Caco-2 (cell line): ENCODE data around the gene SEMA3C. TPM values are rescaled to one million over a fixed set of nuclear protein-coding genes. Genes with fewer than 3 reads are reported as not detected.

Experiments used
- BruUV-seq: library from RNA; stranded (reverse); fragments of 400-500 nt; replicated peaks from 2 replicates; lab custom pipeline; 2021; lab: Mats Ljungman, UMichigan
- CTCF ChIA-PET: fragments of 300-600 bp; sonication (Branson Sonifier 250); formaldehyde crosslinking; loops from one replicate; lab custom pipeline; 2022; ENCODE audit warnings: antibody characterized with exemption; lab: Charles Lee
- POLR2A ChIA-PET: fragments of 300-600 bp; sonication (Branson Sonifier 250); formaldehyde crosslinking; loops from one replicate; lab custom pipeline; 2022; ENCODE audit warnings: antibody characterized with exemption; lab: Charles Lee
- DNase-seq, 2 experiments: peaks; one replicate each; pipeline versions ENCODE4 v3.0.0 to v3.0.0-alpha.2; 2020 to 2022
- H3K27me3 ChIP-seq: replicated peaks from 2 replicates; pipeline ENCODE4 v1.6.0; 2011; ENCODE audit warnings: low read length; ENCODE audit not compliant: control insufficient read depth, insufficient read depth
- H3K36me3 ChIP-seq: 2 replicates; pipeline ENCODE4 v1.5.1; 2011; ENCODE audit warnings: low read length; ENCODE audit not compliant: control insufficient read depth, insufficient read depth
- H3K4me1 ChIP-seq: fragments of 250-450 bp; sonication (Bioruptor Pico); 2 replicates; pipeline ENCODE4 v1.5.1; 2020; ENCODE audit warnings: mild to moderate bottlenecking
- H3K4me3 ChIP-seq: 2 replicates; pipeline ENCODE4 v1.5.1; 2011; ENCODE audit warnings: low read depth, mild to moderate bottlenecking, control low read depth, low read length
- H3K9me3 ChIP-seq: fragments of 250-450 bp; sonication (Bioruptor Pico); 2 replicates; pipeline ENCODE4 v1.5.1; 2020; ENCODE audit warnings: mild to moderate bottlenecking, moderate library complexity
- H3K27ac Mint-ChIP-seq: one replicate; pipeline ENCODE4 v1.8.0; 2022; ENCODE audit warnings: mixed read lengths; ENCODE audit not compliant: unreplicated experiment
- H3K27me3 Mint-ChIP-seq: one replicate; pipeline ENCODE4 v1.8.0; 2022; ENCODE audit warnings: mixed read lengths; ENCODE audit not compliant: insufficient read depth, unreplicated experiment
- H3K36me3 Mint-ChIP-seq: one replicate; pipeline ENCODE4 v1.8.0; 2022; ENCODE audit warnings: mild to moderate bottlenecking, mixed read lengths; ENCODE audit not compliant: insufficient read depth, unreplicated experiment
- H3K4me1 Mint-ChIP-seq: one replicate; pipeline ENCODE4 v1.8.0; 2022; ENCODE audit warnings: low read depth, mixed read lengths; ENCODE audit not compliant: unreplicated experiment
- H3K4me3 Mint-ChIP-seq: one replicate; pipeline ENCODE4 v1.8.0; 2022; ENCODE audit warnings: mild to moderate bottlenecking, moderate library complexity, mixed read lengths; ENCODE audit not compliant: unreplicated experiment
- H3K9me3 Mint-ChIP-seq: one replicate; pipeline ENCODE4 v1.8.0; 2022; ENCODE audit warnings: mixed read lengths; ENCODE audit not compliant: unreplicated experiment
- CTCF ChIP-seq, 2 experiments: fragments of 200-600 bp in 1 of 2; IDR thresholded peaks; 1 replicate in 1 of 2; 2 replicates in 1 of 2; pipeline versions ENCODE4 v1.5.1 to v1.8.0; 2011 to 2022; ENCODE audit warnings: antibody characterized with exemption in 1 of 2, control low read depth in 1 of 2, inconsistent platforms in 1 of 2, low read depth in 1 of 2, low read length in 1 of 2, mild to moderate bottlenecking in 1 of 2, moderate library complexity in 1 of 2; ENCODE audit not compliant: insufficient read depth in 1 of 2, severe bottlenecking in 1 of 2, unreplicated experiment in 1 of 2
- intact Hi-C: fragments of 100-400 bp; cut with micrococcal nuclease; formaldehyde crosslinking; loops from one replicate; pipeline ENCODE4 v1.10.0; 2022; ENCODE audit not compliant: unreplicated experiment
- total RNA-seq: library from RNA; stranded (reverse); gene quantifications from 2 replicates; pipeline ENCODE4 v1.2.3, GENCODE V29; 2022

SEMA3C gene
- total RNA-seq, 1 experiment from 2014 or later: 25.8 TPM

- Mint-ChIP-seq H3K27ac (no peak overlapping the region), H3K27me3 (no peaks in the 10 kb centered on the region), H3K4me3 (no peak overlapping the region), H3K36me3 (no peaks in the 10 kb centered on the region), H3K4me1 (peaks cover 7% of the 10 kb centered on the region), H3K9me3 (peaks cover 24% of the 10 kb centered on the region)
- Histone ChIP-seq H3K27me3 (no peaks in the 10 kb centered on the region), H3K4me3 (no peak overlapping the region), H3K36me3 (no peaks in the 10 kb centered on the region), H3K9me3 (no peaks in the 10 kb centered on the region), H3K4me1 (peaks cover 9% of the 10 kb centered on the region; the same call in 1 of the 2 replicates)
- TF ChIP-seq CTCF (IDR thresholded peaks at IDR 0.05; ENCODE audit: insufficient read depth in 1 of 2, low read depth in 1 of 2, low read length in 1 of 2, severe bottlenecking in 1 of 2, unreplicated experiment in 1 of 2): no peak
- BruUV-seq: no TSS peak
- CTCF ChIA-PET: no interaction called here
- intact Hi-C loops: no loop called here
- POLR2A ChIA-PET: no interaction called here
- no peak for DNase-seq
These were observed 187.6 kb downstream of the SEMA3C start for GRCh38 chr7:80731281-80731680.

GRCh38 chr7:80729591-80730320 lies 189.1 kb downstream of the SEMA3C start:
- Histone ChIP-seq H3K9me3 (no peaks in the 10 kb centered on the region), H3K27me3 (no peaks in the 10 kb centered on the region), H3K4me3 (no peak overlapping the region), H3K4me1 (peaks cover 25% of the 10 kb centered on the region), H3K36me3 (no peaks in the 10 kb centered on the region)
- no peaks in the 10 kb centered on the region for H3K36me3 Mint-ChIP-seq
- intact Hi-C loops: loop anchor here (10.0 kb wide), 1 partner anchor 95 kb away; no protein-coding TSS in a partner anchor
- H3K27ac Mint-ChIP-seq: no peak overlapping the region
- no peak for TF ChIP-seq CTCF (IDR thresholded peaks at IDR 0.05; ENCODE audit: insufficient read depth in 1 of 2, low read depth in 1 of 2, low read length in 1 of 2, severe bottlenecking in 1 of 2, unreplicated experiment in 1 of 2)
- H3K27me3 Mint-ChIP-seq: no peaks in the 10 kb centered on the region
- H3K4me3 Mint-ChIP-seq: no peak overlapping the region
- BruUV-seq: no TSS peak
- DNase-seq: no peak
- peaks cover 13% of the 10 kb centered on the region for H3K9me3 Mint-ChIP-seq
- CTCF ChIA-PET: no interaction called here
- POLR2A ChIA-PET: no interaction called here
- H3K4me1 Mint-ChIP-seq: peaks cover 21% of the 10 kb centered on the region

GRCh38 chr7:80726666-80727065 lies 192.2 kb downstream of the SEMA3C start:
- Mint-ChIP-seq H3K9me3 (no peaks in the 10 kb centered on the region), H3K27me3 (no peaks in the 10 kb centered on the region), H3K4me1 (peaks cover 44% of the 10 kb centered on the region), H3K4me3 (no peak overlapping the region), H3K36me3 (peaks cover 10% of the 10 kb centered on the region), H3K27ac (no peak overlapping the region)
- Histone ChIP-seq H3K9me3 (no peaks in the 10 kb centered on the region), H3K4me1 (peaks cover 56% of the 10 kb centered on the region), H3K36me3 (no peaks in the 10 kb centered on the region), H3K27me3 (no peaks in the 10 kb centered on the region), H3K4me3 (no peak overlapping the region)
- no peak for TF ChIP-seq CTCF (IDR thresholded peaks at IDR 0.05; ENCODE audit: insufficient read depth in 1 of 2, low read depth in 1 of 2, low read length in 1 of 2, severe bottlenecking in 1 of 2, unreplicated experiment in 1 of 2)
- POLR2A ChIA-PET: no interaction called here
- intact Hi-C loops: loop anchor here (10.0 kb wide), 1 partner anchor 98 kb away; no protein-coding TSS in a partner anchor
- DNase-seq: no peak
- CTCF ChIA-PET: no interaction called here
- no TSS peak for BruUV-seq
